ENCODE data around the gene IL21. TPM values are rescaled to one million over a fixed set of nuclear protein-coding genes. Genes with fewer than 3 reads are reported as not detected.

The IL21 gene
- polyA plus RNA-seq, 1 of the 3 experiments (the other 2 are of a cell fraction) = not detected

DNA sequence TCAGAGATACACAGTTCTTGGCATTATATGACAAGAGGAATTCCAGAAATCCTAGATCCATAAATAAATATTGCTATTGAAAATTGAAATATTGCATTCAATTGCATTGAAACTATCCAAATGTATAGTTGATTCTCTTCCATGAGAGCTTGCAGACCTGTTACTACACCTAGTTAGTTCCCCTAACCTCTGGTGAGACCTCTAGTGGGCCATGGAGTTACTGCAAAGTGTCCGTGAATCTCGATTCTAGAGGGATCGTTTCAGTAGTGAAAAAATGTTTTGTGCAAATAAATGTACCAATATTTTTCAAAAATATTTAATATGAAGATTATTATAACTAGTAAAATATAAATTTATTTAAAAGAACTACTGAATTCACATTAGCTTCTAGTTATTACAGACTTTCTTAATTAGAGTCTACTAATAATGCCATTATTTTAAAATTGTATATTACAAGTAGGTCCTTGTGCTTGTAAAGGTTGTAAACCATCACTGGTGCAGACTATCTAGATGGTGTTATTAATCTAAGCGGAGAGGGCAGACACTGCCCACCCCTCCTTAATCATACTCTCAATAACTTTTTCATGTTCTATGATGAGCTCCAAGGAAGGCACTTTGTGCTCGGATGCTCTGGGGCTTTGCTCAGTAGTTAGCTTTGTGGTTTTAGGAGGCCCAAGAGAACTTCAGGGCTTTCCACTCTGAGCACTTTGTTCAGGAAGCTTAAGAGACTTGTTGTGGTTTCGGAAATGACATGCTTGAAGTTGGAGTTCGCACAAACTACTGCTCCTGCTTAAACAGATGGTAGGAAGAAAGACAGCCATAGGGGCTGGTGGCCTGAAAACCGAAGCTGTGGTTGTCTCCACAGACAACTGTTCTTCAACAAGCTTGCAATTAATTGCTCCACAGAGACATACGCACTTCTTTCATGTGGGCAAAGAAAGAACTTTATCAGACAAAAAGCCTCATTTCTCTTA lies 42.8 kb downstream of the IL21 start:
- Histone ChIP-seq H3K4me3 (ENCODE audit: low read depth in 2 of 2, low read length in 1 of 2) (no peak overlapping the region; a peak in 1 of 4 replicates), H3F3A (replicated peaks; ENCODE audit: insufficient read depth) (no peaks in the 10 kb centered on the region), H3K9me3 (no peaks in the 10 kb centered on the region), H3K27me3 (ENCODE audit: insufficient read depth) (no peaks in the 10 kb centered on the region), H3K27ac (ENCODE audit: low read depth in 2 of 2, low read length in 1 of 2) (no peak overlapping the region), H3K79me2 (ENCODE audit: insufficient read depth) (no peaks in the 10 kb centered on the region), H3K4me2 (no peak overlapping the region), H3K9ac (no peak overlapping the region), H3K9me2 (no peaks in the 10 kb centered on the region), H2AFZ (ENCODE audit: low read depth) (no peak overlapping the region), H4K20me1 (ENCODE audit: insufficient read depth) (no peaks in the 10 kb centered on the region), H3K36me3 (replicated peaks in 1 of 2; ENCODE audit: control insufficient read depth in 1 of 2, insufficient read depth in 2 of 2, low read length in 1 of 2) (no peaks in the 10 kb centered on the region), H3K4me1 (ENCODE audit: control insufficient read depth in 1 of 2, insufficient read depth in 2 of 2, low read depth in 1 of 2, low read length in 1 of 2) (no peaks in the 10 kb centered on the region)
- WGBS (ENCODE audit: low lambda C conversion rate) = 36% methylated on average over 9 of the region's 9 CpGs
- ChIA-PET CTCF (interaction anchor here (0.5 to 4.8 kb wide), 41 partner anchors 9 to 1207 kb away, joined by 3 to 58 read pairs (median 3); no protein-coding TSS in a partner anchor), POLR2A (interaction anchor here (1.0 kb wide), 1 partner anchor 678 kb away, joined by 3 read pairs; no protein-coding TSS in a partner anchor)
- TF ChIP-seq RAD21 (IDR thresholded peaks at IDR 0.05; ENCODE audit: low read length) (peak; percentile 54), SMC3 (IDR thresholded peaks at IDR 0.05; ENCODE audit: low read depth, low read length) (peak; percentile 52), MEF2A (IDR thresholded peaks at IDR 0.05; ENCODE audit: borderline replicate concordance, low read depth) (no peak)
- TF ChIP-seq, protein P1, sequence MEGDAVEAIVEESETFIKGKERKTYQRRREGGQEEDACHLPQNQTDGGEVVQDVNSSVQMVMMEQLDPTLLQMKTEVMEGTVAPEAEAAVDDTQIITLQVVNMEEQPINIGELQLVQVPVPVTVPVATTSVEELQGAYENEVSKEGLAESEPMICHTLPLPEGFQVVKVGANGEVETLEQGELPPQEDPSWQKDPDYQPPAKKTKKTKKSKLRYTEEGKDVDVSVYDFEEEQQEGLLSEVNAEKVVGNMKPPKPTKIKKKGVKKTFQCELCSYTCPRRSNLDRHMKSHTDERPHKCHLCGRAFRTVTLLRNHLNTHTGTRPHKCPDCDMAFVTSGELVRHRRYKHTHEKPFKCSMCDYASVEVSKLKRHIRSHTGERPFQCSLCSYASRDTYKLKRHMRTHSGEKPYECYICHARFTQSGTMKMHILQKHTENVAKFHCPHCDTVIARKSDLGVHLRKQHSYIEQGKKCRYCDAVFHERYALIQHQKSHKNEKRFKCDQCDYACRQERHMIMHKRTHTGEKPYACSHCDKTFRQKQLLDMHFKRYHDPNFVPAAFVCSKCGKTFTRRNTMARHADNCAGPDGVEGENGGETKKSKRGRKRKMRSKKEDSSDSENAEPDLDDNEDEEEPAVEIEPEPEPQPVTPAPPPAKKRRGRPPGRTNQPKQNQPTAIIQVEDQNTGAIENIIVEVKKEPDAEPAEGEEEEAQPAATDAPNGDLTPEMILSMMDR (IDR thresholded peaks at IDR 0.05) = peak; percentile 71
- DNase-seq = peak; percentile 50

DNA sequence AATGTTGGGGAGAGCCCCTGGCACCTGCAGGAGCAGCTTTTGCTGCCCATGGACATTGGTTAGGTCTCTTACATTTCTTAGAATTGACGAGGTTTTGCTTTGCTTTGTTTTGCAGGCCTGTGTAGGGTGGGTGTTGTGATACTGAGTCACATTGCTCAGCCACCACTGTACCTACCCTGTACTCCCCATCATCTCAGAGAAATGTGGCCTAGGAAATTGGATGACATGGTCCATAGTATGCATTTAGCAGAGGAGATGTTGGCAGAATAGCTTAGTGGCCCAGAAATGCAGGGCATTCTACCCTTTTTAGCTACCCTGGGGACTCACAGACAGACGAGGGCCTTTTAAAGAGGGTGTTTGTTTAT lies 43.7 kb downstream of the IL21 start:
- TF ChIP-seq, protein P2, sequence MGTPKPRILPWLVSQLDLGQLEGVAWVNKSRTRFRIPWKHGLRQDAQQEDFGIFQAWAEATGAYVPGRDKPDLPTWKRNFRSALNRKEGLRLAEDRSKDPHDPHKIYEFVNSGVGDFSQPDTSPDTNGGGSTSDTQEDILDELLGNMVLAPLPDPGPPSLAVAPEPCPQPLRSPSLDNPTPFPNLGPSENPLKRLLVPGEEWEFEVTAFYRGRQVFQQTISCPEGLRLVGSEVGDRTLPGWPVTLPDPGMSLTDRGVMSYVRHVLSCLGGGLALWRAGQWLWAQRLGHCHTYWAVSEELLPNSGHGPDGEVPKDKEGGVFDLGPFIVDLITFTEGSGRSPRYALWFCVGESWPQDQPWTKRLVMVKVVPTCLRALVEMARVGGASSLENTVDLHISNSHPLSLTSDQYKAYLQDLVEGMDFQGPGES (IDR thresholded peaks at IDR 0.05; ENCODE audit: low read depth, low read length) = no peak
- TF ChIP-seq RAD21 (IDR thresholded peaks at IDR 0.05; ENCODE audit: low read length) (no peak), POLR2AphosphoS5 (IDR thresholded peaks at IDR 0.05; ENCODE audit: low read depth, low read length) (no peak), FOXM1 (IDR thresholded peaks at IDR 0.05; ENCODE audit: low read depth) (no peak), TAF1 (IDR thresholded peaks at IDR 0.05; ENCODE audit: borderline replicate concordance, low read depth, low read length) (no peak), SMC3 (IDR thresholded peaks at IDR 0.05; ENCODE audit: low read depth, low read length) (no peak), YY1 (IDR thresholded peaks at IDR 0.05; ENCODE audit: low read depth) (no peak), SIN3A (IDR thresholded peaks at IDR 0.05; ENCODE audit: borderline replicate concordance, low read depth, low read length) (no peak), NRF1 (IDR thresholded peaks at IDR 0.05; ENCODE audit: low read depth, low read length) (no peak), CHD2 (IDR thresholded peaks at IDR 0.05; ENCODE audit: low read length, partially characterized antibody) (no peak), TEAD4 (IDR thresholded peaks at IDR 0.05; ENCODE audit: borderline replicate concordance, insufficient read depth) (no peak), MEF2A (IDR thresholded peaks at IDR 0.05; ENCODE audit: borderline replicate concordance, low read depth) (no peak), JUND (IDR thresholded peaks at IDR 0.05) (no peak)
- TF ChIP-seq, protein P3, sequence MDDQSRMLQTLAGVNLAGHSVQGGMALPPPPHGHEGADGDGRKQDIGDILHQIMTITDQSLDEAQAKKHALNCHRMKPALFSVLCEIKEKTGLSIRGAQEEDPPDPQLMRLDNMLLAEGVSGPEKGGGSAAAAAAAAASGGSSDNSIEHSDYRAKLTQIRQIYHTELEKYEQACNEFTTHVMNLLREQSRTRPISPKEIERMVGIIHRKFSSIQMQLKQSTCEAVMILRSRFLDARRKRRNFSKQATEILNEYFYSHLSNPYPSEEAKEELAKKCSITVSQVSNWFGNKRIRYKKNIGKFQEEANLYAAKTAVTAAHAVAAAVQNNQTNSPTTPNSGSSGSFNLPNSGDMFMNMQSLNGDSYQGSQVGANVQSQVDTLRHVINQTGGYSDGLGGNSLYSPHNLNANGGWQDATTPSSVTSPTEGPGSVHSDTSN (IDR thresholded peaks at IDR 0.05) = no peak
- TF ChIP-seq, protein P4, sequence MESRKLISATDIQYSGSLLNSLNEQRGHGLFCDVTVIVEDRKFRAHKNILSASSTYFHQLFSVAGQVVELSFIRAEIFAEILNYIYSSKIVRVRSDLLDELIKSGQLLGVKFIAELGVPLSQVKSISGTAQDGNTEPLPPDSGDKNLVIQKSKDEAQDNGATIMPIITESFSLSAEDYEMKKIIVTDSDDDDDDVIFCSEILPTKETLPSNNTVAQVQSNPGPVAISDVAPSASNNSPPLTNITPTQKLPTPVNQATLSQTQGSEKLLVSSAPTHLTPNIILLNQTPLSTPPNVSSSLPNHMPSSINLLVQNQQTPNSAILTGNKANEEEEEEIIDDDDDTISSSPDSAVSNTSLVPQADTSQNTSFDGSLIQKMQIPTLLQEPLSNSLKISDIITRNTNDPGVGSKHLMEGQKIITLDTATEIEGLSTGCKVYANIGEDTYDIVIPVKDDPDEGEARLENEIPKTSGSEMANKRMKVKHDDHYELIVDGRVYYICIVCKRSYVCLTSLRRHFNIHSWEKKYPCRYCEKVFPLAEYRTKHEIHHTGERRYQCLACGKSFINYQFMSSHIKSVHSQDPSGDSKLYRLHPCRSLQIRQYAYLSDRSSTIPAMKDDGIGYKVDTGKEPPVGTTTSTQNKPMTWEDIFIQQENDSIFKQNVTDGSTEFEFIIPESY (IDR thresholded peaks at IDR 0.05; ENCODE audit: borderline replicate concordance, low read depth) = no peak
- TF ChIP-seq, protein P5, sequence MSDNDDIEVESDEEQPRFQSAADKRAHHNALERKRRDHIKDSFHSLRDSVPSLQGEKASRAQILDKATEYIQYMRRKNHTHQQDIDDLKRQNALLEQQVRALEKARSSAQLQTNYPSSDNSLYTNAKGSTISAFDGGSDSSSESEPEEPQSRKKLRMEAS (IDR thresholded peaks at IDR 0.05; ENCODE audit: low read depth) = no peak
- DNase-seq = no peak
- H3K4me1 ChIP-seq (ENCODE audit: control insufficient read depth in 1 of 2, insufficient read depth in 2 of 2, low read depth in 1 of 2, low read length in 1 of 2) = no peaks in the 10 kb centered on the region
- no peak overlapping the region for H3K4me2 ChIP-seq
- H3K36me3 ChIP-seq (replicated peaks in 1 of 2; ENCODE audit: control insufficient read depth in 1 of 2, insufficient read depth in 2 of 2, low read length in 1 of 2) = no peaks in the 10 kb centered on the region
- H3K9ac ChIP-seq = no peak overlapping the region
- POLR2A ChIA-PET = no interaction called here
- H3K27ac ChIP-seq (ENCODE audit: low read depth in 2 of 2, low read length in 1 of 2) = no peak overlapping the region
- no peak overlapping the region for H2AFZ ChIP-seq (ENCODE audit: low read depth)
- no peaks in the 10 kb centered on the region for H4K20me1 ChIP-seq (ENCODE audit: insufficient read depth)
- no peaks in the 10 kb centered on the region for H3K9me3 ChIP-seq
- no peak overlapping the region for H3K4me3 ChIP-seq (ENCODE audit: low read depth in 2 of 2, low read length in 1 of 2)
- no peaks in the 10 kb centered on the region for H3K9me2 ChIP-seq
- no peaks in the 10 kb centered on the region for H3K27me3 ChIP-seq (ENCODE audit: insufficient read depth)
- H3F3A ChIP-seq (replicated peaks; ENCODE audit: insufficient read depth) = no peaks in the 10 kb centered on the region
- H3K79me2 ChIP-seq (ENCODE audit: insufficient read depth) = no peaks in the 10 kb centered on the region
- WGBS (ENCODE audit: low lambda C conversion rate) = 17% methylated on average over 2 of the region's 2 CpGs
- CTCF ChIA-PET = interaction anchor here (0.5 to 4.8 kb wide), 27 partner anchors 10 to 1206 kb away, joined by 3 to 58 read pairs (median 4); no protein-coding TSS in a partner anchor
